Suprapubic skin (tissue), 4 donors: Measurements from ENCODE around the gene EIF2B5. TPM values are rescaled to one million over a fixed set of nuclear protein-coding genes. Genes with fewer than 3 reads are reported as not detected.
"Not testable (repeated sequence)": the region's sequence is repeated elsewhere in the genome, so short reads cannot be mapped to it uniquely, and the experiment has no call there.

ENCODE experiments used
- DNase-seq, 2 donors: peaks; one replicate each; pipeline ENCODE4 v3.0.0-alpha.2; 2019; ENCODE audit warnings: low spot score in 2 of 2
- H3K27ac ChIP-seq: fragments of 200-600 bp; sonication (generic); one replicate; pipeline ENCODE4 v1.5.1; 2019
- H3K27me3 ChIP-seq: fragments of 200-600 bp; sonication (generic); one replicate; pipeline ENCODE4 v1.5.1; 2019
- H3K36me3 ChIP-seq: fragments of 200-600 bp; sonication (generic); one replicate; pipeline ENCODE4 v1.5.1; 2019
- H3K4me1 ChIP-seq: fragments of 200-600 bp; sonication (generic); one replicate; pipeline ENCODE4 v1.5.1; 2019
- H3K4me3 ChIP-seq: fragments of 200-600 bp; sonication (generic); one replicate; pipeline ENCODE4 v1.5.1; 2019; ENCODE audit warnings: mild to moderate bottlenecking
- H3K9me3 ChIP-seq: fragments of 200-600 bp; sonication (generic); one replicate; pipeline ENCODE4 v1.5.1; 2019
- CTCF ChIP-seq, 2 donors: fragments of 200-600 bp in 1 of 2; fragments of 450-650 bp in 1 of 2; sonication (generic) in 1 of 2; IDR thresholded peaks; one replicate each; pipeline ENCODE4 v1.5.1; 2016 to 2019; ENCODE audit warnings: antibody characterized with exemption in 2 of 2, mild to moderate bottlenecking in 1 of 2, moderate library complexity in 1 of 2
- EP300 ChIP-seq: sonication (generic); formaldehyde crosslinking; IDR thresholded peaks from one replicate; pipeline ENCODE4 v1.6.1; 2017; ENCODE audit warnings: antibody characterized with exemption
- POLR2A ChIP-seq, 2 donors: fragments of 450-650 bp; IDR thresholded peaks; one replicate each; pipeline ENCODE4 v1.6.1; 2017; ENCODE audit warnings: antibody characterized with exemption in 2 of 2, mild to moderate bottlenecking in 2 of 2, moderate library complexity in 2 of 2
- POLR2AphosphoS5 ChIP-seq, 3 donors: sonication (generic); formaldehyde crosslinking; IDR thresholded peaks; one replicate each; pipeline ENCODE4 v1.6.1; 2017; ENCODE audit warnings: antibody characterized with exemption in 3 of 3
- WGBS: methylation state at CpG from one replicate; pipeline ENCODE4 v1.1.5; 2018; 5-methylcytosine and 5-hydroxymethylcytosine counted together
- total RNA-seq, 4 donors: library from RNA; depleted of rRNA; stranded (reverse); fragments of >200 nt; gene quantifications; one replicate each; pipeline ENCODE4 v1.1.0, GENCODE V29; 2016

EIF2B5 gene
- total RNA-seq, 4 donors from 2014 or later: 34.6 to 70.9 (median 46.2) TPM

GRCh38 chr3:184145111-184145524, 10.0 kb downstream of the EIF2B5 start:
- Histone ChIP-seq H3K9me3 (no peaks in the 10 kb centered on the region), H3K27ac (no peak overlapping the region), H3K4me1 (peaks cover 18% of the 10 kb centered on the region), H3K4me3 (no peak overlapping the region), H3K36me3 (peaks cover 63% of the 10 kb centered on the region), H3K27me3 (no peaks in the 10 kb centered on the region)
- peak in 1 of 2 donors; percentile 46 for TF ChIP-seq CTCF (IDR thresholded peaks at IDR 0.05)
- TF ChIP-seq EP300: no peak
- no peak for TF ChIP-seq POLR2A (IDR thresholded peaks at IDR 0.05)
- no peak for TF ChIP-seq POLR2AphosphoS5 (IDR thresholded peaks at IDR 0.05)
- no peak for DNase-seq
- WGBS: 31% methylated on average over 4 of the region's 4 CpGs

GRCh38 chr3:184145751-184146270, 10.7 kb downstream of the EIF2B5 start:
- DNase-seq: no peak
- WGBS: 96% methylated on average over 8 of the region's 8 CpGs
- Histone ChIP-seq H3K27ac (no peak overlapping the region), H3K36me3 (peaks cover 56% of the 10 kb centered on the region), H3K4me3 (no peak overlapping the region), H3K4me1 (peaks cover 18% of the 10 kb centered on the region), H3K9me3 (no peaks in the 10 kb centered on the region), H3K27me3 (no peaks in the 10 kb centered on the region)
- TF ChIP-seq POLR2A (IDR thresholded peaks at IDR 0.05) (no peak), POLR2AphosphoS5 (IDR thresholded peaks at IDR 0.05) (no peak), EP300 (no peak), CTCF (IDR thresholded peaks at IDR 0.05) (no peak)

GRCh38 chr3:184148076-184148475, 12.9 kb downstream of the EIF2B5 start:
- H3K4me1 ChIP-seq: peaks cover 18% of the 10 kb centered on the region
- DNase-seq: peak in 1 of 2 donors; percentile 5
- no peak for TF ChIP-seq CTCF (IDR thresholded peaks at IDR 0.05)
- TF ChIP-seq POLR2A (IDR thresholded peaks at IDR 0.05): no peak
- TF ChIP-seq EP300: no peak
- no peak for TF ChIP-seq POLR2AphosphoS5 (IDR thresholded peaks at IDR 0.05)
- no peak overlapping the region for H3K4me3 ChIP-seq
- H3K27me3 ChIP-seq: no peaks in the 10 kb centered on the region
- WGBS: 87% methylated on average over 3 of the region's 3 CpGs
- H3K36me3 ChIP-seq: peaks cover 33% of the 10 kb centered on the region
- H3K27ac ChIP-seq: no peak overlapping the region
- H3K9me3 ChIP-seq: no peaks in the 10 kb centered on the region

GRCh38 chr3:184149123-184149522, 14.0 kb downstream of the EIF2B5 start:
- WGBS: 91% methylated on average over 6 of the region's 6 CpGs
- Histone ChIP-seq H3K27me3 (no peaks in the 10 kb centered on the region), H3K9me3 (no peaks in the 10 kb centered on the region), H3K36me3 (peaks cover 23% of the 10 kb centered on the region), H3K27ac (no peak overlapping the region), H3K4me3 (no peak overlapping the region), H3K4me1 (peaks cover 26% of the 10 kb centered on the region)
- no peak for TF ChIP-seq POLR2AphosphoS5 (IDR thresholded peaks at IDR 0.05)
- DNase-seq: no peak

- H3K9me3 ChIP-seq, H3K27ac ChIP-seq, H3K4me3 ChIP-seq, DNase-seq, H3K27me3 ChIP-seq: not testable (repeated sequence)
- peaks cover 26% of the 10 kb centered on the region for H3K4me1 ChIP-seq
- 81% methylated on average over 6 of the region's 6 CpGs for WGBS
- peaks cover 16% of the 10 kb centered on the region for H3K36me3 ChIP-seq
These were observed 14.6 kb downstream of the EIF2B5 start for GRCh38 chr3:184149770-184150169.

- Histone ChIP-seq H3K4me3 (peak within 1 kb of the TSS; percentile 91), H3K36me3 (no peaks in the 10 kb centered on the region), H3K4me1 (peaks cover 46% of the 10 kb centered on the region), H3K9me3 (no peaks in the 10 kb centered on the region), H3K27ac (peak within 1 kb of the TSS; percentile 84), H3K27me3 (no peaks in the 10 kb centered on the region)
- TF ChIP-seq POLR2AphosphoS5 (IDR thresholded peaks at IDR 0.05) (no peak), EP300 (no peak), CTCF (IDR thresholded peaks at IDR 0.05) (no peak), POLR2A (IDR thresholded peaks at IDR 0.05) (no peak)
- 4% methylated on average over 7 of the region's 84 CpGs for WGBS
- peak in 1 of 2 donors; percentile 74 for DNase-seq
These were observed 19.9 kb downstream of the EIF2B5 start, which contains the start of gene DVL3 for GRCh38 chr3:184154885-184155643. DVL3 (plus strand) TSS chr3:184155377; CDS start chr3:184155636, 259 bp downstream.
